Activated CD8-positive, alpha-beta memory T cell treated with anti-CD3 and anti-CD28 coated beads, Interleukin-2, amount 50 U/mL, for 24 hours (primary cell): ENCODE data around the gene RAB39A.

Experiments
- DNase-seq: peaks from one replicate; pipeline ENCODE4 v3.0.0-alpha.2; 2020; ENCODE audit errors: extremely low read depth

Gene RAB39A

DNA sequence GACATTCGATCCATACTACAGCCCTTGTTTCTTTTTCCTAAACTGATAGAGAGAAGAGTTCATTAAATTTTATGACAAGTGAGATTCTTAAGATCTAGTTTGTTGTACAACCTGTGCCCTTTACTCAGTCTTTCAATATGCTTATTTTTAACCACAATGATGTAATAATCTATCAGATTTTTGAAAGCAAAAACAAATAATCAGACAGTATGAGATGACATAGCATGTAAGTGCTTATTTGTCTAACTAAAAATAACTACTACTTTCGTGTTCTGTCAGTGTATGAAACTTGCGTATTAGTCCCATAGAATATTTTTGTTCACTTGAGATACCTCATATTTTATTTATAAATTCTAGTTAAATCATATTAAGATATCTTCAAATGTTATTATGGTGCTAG lies 33.2 kb downstream of the RAB39A start:
- no peak for DNase-seq

GRCh38 chr11:107962181-107962580 lies 33.9 kb downstream of the RAB39A start:
- DNase-seq, result no peak

- no peak for DNase-seq
These were observed 34.8 kb downstream of the RAB39A start for GRCh38 chr11:107963091-107963490.

- no peak for DNase-seq
These were observed 41.0 kb downstream of the RAB39A start for GRCh38 chr11:107969219-107969618.

DNA sequence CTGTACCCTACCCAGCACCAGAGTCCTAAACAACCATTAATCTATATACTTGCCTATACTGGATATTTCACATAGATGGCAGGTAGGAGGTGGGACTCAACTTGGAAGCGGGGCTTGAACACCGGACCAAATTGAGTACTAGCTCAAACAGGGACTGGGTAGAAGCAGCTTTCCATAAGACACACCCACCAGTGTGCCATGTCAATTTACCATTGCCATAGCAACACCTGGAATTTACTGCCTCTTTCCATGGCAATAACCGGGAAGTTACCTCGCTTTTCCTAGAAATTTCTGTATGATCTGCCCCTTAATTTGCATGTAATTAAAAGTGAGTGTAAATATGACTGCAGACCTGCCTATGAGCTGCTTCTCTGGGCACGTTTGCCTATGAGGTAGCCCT lies 41.8 kb downstream of the RAB39A start:
- no peak for DNase-seq

DNA sequence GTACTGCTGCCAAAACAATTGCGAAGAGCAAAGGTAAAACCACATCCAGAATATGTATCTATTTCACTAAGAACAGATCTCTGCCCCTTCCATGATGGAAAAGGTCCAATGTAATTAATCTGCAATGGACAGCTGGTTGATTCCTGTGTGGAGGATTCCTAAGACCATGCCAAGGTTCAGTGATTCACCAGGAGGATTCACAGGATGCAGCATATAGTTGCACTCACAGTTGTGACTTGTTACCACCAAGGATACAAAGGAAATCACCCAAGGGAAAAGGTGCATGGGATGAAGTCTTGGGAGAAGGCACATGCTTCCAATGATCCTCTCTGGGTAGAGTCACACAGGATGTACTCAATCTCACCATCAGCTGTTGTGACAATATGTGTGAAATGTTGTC lies 45.4 kb downstream of the RAB39A start:
- no peak for DNase-seq

DNA sequence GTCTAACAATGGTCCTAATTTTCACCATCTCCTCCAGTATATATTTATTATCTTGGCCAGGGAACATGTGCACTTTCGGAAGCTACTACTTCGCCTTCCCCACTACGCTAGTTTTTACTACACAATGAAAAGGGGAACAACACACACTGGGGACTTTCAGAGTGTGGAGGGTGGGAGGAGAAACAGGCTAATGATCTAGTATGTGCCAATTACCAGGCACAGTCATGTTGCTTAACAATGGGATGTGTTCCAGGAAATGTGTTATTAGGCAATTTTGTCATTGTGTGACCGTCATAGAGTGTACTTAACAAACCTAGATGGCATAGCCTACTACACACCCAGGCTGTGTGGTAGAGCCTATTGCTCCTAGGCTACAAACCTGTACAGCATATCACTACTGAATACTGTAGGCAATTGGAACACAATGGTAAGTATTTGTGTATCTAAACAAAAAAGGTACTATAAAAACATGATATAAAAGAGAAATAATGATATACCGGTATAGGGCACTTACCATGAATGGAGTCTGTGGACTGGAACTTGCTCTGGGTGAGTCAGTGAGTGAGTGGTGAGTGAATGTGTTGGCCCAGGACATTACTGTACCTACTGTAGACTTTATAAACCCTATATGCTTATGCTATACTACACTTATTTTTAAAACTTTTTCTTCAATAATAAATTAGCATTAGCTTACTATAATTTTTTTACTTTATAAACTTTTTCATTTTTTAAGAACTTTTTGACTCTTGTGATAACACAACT lies 60.3 kb downstream of the RAB39A start:
- DNase-seq, result no peak

DNA sequence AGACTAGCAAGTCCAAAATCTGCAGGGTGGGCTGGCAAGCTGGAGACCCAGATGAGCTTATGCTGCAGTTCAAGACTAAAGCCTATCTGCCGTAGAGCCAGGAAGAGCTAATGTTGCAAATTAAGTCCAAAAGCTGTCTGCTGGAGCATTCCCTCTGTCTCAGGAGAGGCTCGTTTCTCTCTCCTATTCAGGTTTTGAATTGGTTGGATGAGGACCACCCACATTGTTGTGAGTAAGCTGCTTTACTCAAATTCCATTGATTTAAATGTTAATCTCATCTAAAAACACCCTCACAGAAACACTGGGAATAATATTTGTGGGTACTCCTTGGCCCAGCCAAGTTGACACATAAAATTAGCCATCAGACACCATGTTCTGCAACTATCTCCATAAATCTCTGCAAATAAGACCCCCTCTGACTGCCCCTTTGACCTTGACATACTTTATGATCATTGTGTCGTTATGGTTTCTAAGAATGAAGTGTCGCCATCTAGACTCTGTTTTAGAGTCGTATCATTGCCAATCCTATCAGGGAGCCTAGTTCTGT lies 63.7 kb downstream of the RAB39A start:
- DNase-seq, result no peak

- no peak for DNase-seq
These were observed 67.9 kb downstream of the RAB39A start for GRCh38 chr11:107996006-107996776.

DNA sequence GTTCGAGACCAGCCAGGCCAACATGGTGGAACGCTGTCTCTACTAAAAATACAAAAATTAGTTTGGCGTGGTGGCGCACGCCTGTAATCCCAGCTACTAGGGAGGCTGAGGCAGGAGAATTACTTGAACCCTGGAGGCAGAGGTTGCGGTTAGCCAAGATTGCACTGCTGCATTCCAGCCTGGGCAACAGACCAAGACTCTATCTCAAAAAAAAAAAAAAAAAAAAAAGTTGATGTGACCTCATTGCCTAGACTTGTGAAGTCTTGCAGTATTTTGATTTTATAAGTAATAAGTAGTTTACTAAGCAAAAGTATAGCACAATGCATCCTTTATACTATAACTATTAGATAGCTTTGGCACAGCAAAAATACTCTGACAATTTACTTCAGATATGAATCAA lies 70.5 kb downstream of the RAB39A start:
- DNase-seq, result no peak

DNA sequence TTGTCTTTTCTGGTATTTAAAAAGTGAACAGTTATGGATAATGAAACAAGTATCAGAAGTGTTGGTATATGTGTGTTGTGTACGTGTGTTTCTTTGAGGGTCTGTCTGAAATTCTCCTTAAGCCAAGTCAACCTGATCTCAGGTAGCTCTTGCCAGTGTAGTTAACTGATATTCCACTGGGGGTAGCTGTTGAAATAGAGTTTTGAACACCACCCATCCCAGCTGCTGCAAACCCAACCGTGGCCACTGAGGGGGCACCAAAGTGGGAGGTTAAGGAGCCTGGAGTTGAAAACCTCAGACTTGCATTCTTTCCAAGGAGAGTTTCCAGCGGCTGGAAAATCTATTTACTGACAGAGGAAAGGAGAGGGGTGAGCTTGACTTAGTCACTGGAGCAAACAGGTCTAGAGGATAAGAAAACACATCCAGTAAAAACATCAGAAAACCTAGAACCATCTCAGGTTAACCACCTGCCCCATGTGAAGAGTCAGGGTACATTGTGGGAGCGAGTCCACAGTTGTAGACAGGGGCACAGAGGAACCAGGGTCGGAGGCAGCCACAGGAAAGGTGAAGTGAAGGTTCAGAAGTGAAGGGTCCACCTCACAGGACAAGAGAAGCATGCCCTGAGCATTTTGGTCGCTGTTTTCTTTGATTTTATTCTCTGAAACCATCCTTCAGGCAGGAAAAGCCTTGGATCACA lies 71.7 kb downstream of the RAB39A start:
- DNase-seq, result no peak

DNA sequence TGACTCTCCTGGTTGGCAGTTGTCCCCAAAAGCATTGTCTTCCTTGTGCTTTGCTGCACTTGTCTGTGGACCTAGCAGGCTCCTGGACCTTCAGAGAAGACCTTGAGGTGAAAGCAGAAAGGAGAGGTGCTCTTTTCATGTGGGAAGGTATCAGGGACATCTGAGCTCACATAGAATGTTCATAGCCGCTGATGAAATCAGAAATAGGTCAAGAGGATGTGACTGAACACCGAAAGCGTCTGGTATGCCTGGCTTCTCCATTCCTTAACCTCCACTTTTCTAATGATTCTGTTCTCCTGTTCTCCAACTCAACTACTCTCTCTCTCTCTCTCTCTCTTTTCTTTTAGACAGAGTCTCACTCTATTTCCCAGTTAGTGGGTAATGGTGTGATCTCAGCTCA lies 74.2 kb downstream of the RAB39A start:
- no peak for DNase-seq

GRCh38 chr11:108003623-108004022 lies 75.4 kb downstream of the RAB39A start:
- DNase-seq, result no peak

GRCh38 chr11:108007819-108008218 lies 79.6 kb downstream of the RAB39A start:
- no peak for DNase-seq

GRCh38 chr11:108008656-108009496 lies 80.6 kb downstream of the RAB39A start, which contains the start of gene CUL5:
CUL5 (plus strand) TSS chr11:108008898; CDS start chr11:108009349, 451 bp downstream.
- peak; percentile 71 for DNase-seq

DNA sequence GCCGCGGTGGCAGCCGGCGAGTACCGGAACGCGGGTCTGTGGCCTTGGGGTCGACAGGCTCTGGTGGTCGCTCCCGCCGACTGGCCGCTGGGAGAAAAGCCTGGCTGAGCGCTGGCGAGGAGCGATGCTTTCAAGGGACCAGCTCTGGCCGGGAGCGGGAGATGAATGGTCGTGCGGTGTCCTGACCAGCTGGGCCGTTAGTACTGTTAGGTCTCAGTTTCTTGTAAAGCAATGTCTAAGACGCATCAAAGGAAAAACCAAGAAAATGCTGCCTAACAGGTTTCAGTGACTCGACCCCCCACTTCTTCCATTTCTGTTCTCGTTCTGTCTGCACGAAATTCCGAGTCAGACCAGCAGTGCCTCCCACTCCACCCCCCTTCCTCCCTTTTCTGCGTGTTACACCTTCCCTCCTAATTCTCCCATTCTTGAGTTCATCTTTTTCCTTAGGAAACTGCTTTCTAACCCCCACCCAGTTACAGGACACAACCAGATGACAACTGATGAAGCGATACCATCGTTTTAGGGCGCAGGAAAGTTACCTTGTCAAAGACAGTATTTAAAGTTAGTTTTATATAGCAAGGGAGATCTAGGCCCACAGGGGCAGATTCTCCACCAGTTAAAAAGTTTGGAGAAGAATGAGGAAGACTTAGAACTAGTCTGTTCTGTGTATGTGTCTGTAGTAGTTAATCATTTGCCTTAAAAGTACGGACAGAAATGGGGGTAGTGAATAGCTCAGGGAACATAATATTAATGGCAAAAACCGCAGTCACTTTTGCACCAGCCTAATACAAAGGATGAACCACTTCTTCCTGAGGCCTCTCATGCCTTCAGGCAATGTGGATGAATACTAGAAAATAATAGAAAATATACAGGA lies 81.5 kb downstream of the RAB39A start:
- DNase-seq, result no peak

DNA sequence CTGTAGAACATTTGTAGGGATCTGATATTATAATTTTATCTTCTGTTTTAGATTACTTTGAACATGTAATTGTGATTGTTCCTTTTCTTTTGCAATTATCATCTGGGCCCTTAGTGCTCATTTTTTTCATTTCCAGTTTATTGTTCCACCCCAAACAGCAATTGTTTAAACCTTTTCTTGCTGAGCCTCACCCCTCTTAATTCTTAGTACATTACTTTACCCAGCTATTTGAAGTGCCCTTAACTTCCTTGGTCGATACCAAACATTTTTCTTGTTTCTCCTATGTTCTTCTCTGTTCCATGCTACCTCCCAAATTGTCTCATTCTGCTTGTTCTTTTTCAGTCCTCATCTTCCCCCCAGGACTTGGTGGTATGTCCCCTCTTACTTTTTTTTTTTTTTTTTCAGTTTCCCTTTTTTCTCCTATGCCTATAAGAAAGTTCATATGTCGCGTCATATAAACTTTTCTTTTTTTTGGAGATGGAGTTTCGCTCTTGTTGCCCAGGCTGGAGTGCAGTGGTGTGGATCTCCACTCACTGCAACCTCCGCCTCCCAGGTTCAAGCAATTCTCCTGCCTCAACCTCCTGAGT lies 84.0 kb downstream of the RAB39A start:
- DNase-seq, result no peak
